ENCODE results near the gene LDB2. TPM values are rescaled to one million over a fixed set of nuclear protein-coding genes. Genes with fewer than 3 reads are reported as not detected.

The LDB2 gene
- total RNA-seq, 4 donors from 2014 or later = 7.0 to 26.4 (median 18.1) TPM

DNA sequence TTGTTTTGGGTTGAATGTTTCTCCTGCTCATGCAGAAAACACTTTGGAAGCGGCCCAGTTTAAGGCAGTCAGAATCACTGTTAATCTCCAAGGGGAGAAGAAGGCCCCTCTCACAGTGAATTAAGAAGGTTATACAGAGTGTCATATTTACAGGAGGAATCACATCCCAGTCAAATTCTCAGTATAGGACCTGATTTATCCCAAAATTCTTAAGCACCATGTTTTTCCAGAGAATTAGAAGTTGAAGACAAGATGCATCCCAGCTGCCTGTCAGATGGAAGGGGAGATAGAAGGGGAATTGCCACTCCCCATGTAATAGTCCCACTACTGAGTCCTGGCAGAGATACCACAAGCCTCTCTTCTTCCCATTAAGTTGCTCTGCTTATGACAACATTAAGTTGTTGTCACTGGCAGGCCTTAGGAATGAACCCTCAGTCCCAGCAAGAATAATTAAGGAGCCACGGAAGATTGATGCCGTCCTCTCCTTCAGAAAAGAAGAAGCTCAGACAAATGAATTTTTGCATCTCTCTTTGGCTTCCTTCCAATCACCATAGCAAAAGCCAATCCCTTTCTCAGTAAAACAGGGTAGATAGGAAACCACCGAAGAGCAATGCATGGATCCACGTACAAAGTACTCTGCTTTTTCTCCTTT lies 138.4 kb downstream of the LDB2 start:
- in situ Hi-C loops (cut with MboI; ENCODE audit: low sequenced_read_pairs in 4 of 4) (no loop called here), intact Hi-C loops (cut with DNase I; ENCODE audit: low total_unique reads) (no loop called here)
- no peak for DNase-seq
- no peaks in the 10 kb centered on the region for H3K36me3 ChIP-seq
- no peaks in the 10 kb centered on the region for H3K27me3 ChIP-seq
- no peak for ATAC-seq
- TF ChIP-seq CTCF (IDR thresholded peaks at IDR 0.05 in 4 of 5, conservative IDR thresholded peaks at IDR 0.05 in 1 of 5) (no peak), POLR2A (IDR thresholded peaks at IDR 0.05) (no peak)
- H3K4me3 ChIP-seq = no peak overlapping the region
- no peak overlapping the region for H3K27ac ChIP-seq
- no peaks in the 10 kb centered on the region for H3K4me1 ChIP-seq
- H3K9me3 ChIP-seq = no peaks in the 10 kb centered on the region

GRCh38 chr4:16758816-16759215 lies 139.6 kb downstream of the LDB2 start:
- Histone ChIP-seq H3K27ac (no peak overlapping the region), H3K36me3 (no peaks in the 10 kb centered on the region), H3K4me3 (no peak overlapping the region), H3K4me1 (no peaks in the 10 kb centered on the region), H3K9me3 (no peaks in the 10 kb centered on the region), H3K27me3 (no peaks in the 10 kb centered on the region)
- in situ Hi-C loops (cut with MboI; ENCODE audit: low sequenced_read_pairs in 4 of 4) (no loop called here), intact Hi-C loops (cut with DNase I; ENCODE audit: low total_unique reads) (no loop called here)
- TF ChIP-seq CTCF (IDR thresholded peaks at IDR 0.05 in 4 of 5, conservative IDR thresholded peaks at IDR 0.05 in 1 of 5) (no peak), POLR2A (IDR thresholded peaks at IDR 0.05) (no peak)
- DNase-seq (no peak), ATAC-seq (no peak)

- H3K9me3 ChIP-seq = no peaks in the 10 kb centered on the region
- H3K27me3 ChIP-seq = no peaks in the 10 kb centered on the region
- no peaks in the 10 kb centered on the region for H3K36me3 ChIP-seq
- DNase-seq (no peak), ATAC-seq (no peak)
- H3K4me1 ChIP-seq = no peaks in the 10 kb centered on the region
- intact Hi-C loops (cut with DNase I; ENCODE audit: low total_unique reads) (no loop called here), in situ Hi-C loops (cut with MboI; ENCODE audit: low sequenced_read_pairs in 4 of 4) (no loop called here)
- no peak overlapping the region for H3K27ac ChIP-seq
- no peak for TF ChIP-seq POLR2A (IDR thresholded peaks at IDR 0.05)
- TF ChIP-seq CTCF (IDR thresholded peaks at IDR 0.05 in 4 of 5, conservative IDR thresholded peaks at IDR 0.05 in 1 of 5) = no peak
- H3K4me3 ChIP-seq = no peak overlapping the region
These were observed 140.2 kb downstream of the LDB2 start for GRCh38 chr4:16758255-16758654.

DNA sequence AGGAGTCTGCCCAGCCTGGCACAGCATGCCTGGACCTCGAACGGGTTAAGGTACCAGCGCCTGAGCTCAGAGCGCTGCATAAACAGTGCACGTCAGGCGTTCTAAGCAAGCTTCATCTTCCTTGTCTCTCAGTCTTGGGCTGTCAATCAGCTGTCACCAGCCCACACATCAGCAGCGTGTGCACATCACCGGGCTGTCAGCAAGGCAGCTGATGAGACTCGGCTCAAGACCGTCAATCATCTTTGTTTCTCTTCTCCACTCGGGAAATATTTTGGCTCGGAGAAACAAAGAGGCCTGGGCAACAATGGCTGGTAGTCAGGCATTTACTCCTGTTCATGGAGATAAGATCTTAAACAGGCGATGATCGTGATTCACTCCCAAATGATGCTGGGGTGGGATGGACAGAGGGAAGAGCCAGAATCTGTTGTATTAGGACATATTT lies 141.3 kb downstream of the LDB2 start:
- intact Hi-C loops (cut with DNase I; ENCODE audit: low total_unique reads) = no loop called here
- Histone ChIP-seq H3K4me3 (no peak overlapping the region), H3K4me1 (no peaks in the 10 kb centered on the region), H3K9me3 (no peaks in the 10 kb centered on the region), H3K36me3 (no peaks in the 10 kb centered on the region), H3K27ac (no peak overlapping the region), H3K27me3 (no peaks in the 10 kb centered on the region)
- no peak for ATAC-seq
- DNase-seq = no peak
- no peak for TF ChIP-seq CTCF (IDR thresholded peaks at IDR 0.05 in 4 of 5, conservative IDR thresholded peaks at IDR 0.05 in 1 of 5)
- no peak for TF ChIP-seq POLR2A (IDR thresholded peaks at IDR 0.05)
- in situ Hi-C loops (cut with MboI; ENCODE audit: low sequenced_read_pairs in 4 of 4) = no loop called here

DNA sequence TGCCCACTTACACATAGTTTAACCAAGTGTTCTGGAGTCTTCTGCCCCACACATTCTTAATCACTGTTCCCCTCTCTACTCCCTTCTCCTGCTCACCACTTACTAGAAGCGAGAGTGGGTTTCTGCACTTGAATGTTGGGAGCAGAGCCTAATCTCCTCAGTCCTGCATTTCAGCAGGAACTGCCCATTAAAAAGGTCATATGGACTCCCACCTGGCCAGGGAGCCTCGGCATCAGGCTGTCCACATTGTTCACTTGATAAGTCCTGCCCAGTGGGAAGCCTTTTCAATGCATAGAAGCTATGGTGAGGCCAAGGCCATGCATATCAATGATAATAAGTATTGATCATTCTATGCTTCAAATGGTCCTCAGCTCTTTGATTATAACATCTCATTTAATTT lies 144.3 kb downstream of the LDB2 start:
- no peak for TF ChIP-seq CTCF (IDR thresholded peaks at IDR 0.05 in 4 of 5, conservative IDR thresholded peaks at IDR 0.05 in 1 of 5)
- no peak for TF ChIP-seq POLR2A (IDR thresholded peaks at IDR 0.05)
- DNase-seq (no peak), ATAC-seq (no peak)
- H3K27ac ChIP-seq = no peak overlapping the region
- intact Hi-C loops (cut with DNase I; ENCODE audit: low total_unique reads) (no loop called here), in situ Hi-C loops (cut with MboI; ENCODE audit: low sequenced_read_pairs in 4 of 4) (no loop called here)
- H3K4me3 ChIP-seq = no peak overlapping the region
- no peaks in the 10 kb centered on the region for H3K36me3 ChIP-seq
- no peaks in the 10 kb centered on the region for H3K4me1 ChIP-seq
- no peaks in the 10 kb centered on the region for H3K27me3 ChIP-seq
- no peaks in the 10 kb centered on the region for H3K9me3 ChIP-seq
